Measurements from ENCODE around the gene ANKLE2.

The ANKLE2 gene

GRCh38 chr12:132723764-132724140, 37.9 kb downstream of the ANKLE2 start:
- in situ Hi-C loops (cut with HindIII; ENCODE audit: low pct_ligation_motif_present, low sequenced_read_pairs) = no loop called here
- Histone ChIP-seq H3K27ac (peak overlapping the region; percentile 24), H3K36me3 (replicated peaks) (peaks cover 79% of the 10 kb centered on the region), H3K27me3 (replicated peaks) (no peaks in the 10 kb centered on the region), H3K4me3 (ENCODE audit: low read depth, low read length) (no peak overlapping the region)
- TF ChIP-seq CTCF (IDR thresholded peaks at IDR 0.05; ENCODE audit: low read depth, low read length, missing control alignments) = no peak
- DNase-seq = peak; percentile 28

GRCh38 chr12:132723015-132723763, 38.4 kb downstream of the ANKLE2 start:
- DNase-seq = peak; percentile 12
- Histone ChIP-seq H3K27ac (peak overlapping the region; percentile 24), H3K36me3 (replicated peaks) (peaks cover 75% of the 10 kb centered on the region), H3K27me3 (replicated peaks) (no peaks in the 10 kb centered on the region), H3K4me3 (ENCODE audit: low read depth, low read length) (no peak overlapping the region)
- no peak for TF ChIP-seq CTCF (IDR thresholded peaks at IDR 0.05; ENCODE audit: low read depth, low read length, missing control alignments)
- in situ Hi-C loops (cut with HindIII; ENCODE audit: low pct_ligation_motif_present, low sequenced_read_pairs) = no loop called here

GRCh38 chr12:132720606-132721345, 40.9 kb downstream of the ANKLE2 start:
- peaks cover 64% of the 10 kb centered on the region for H3K36me3 ChIP-seq (replicated peaks)
- in situ Hi-C loops (cut with HindIII; ENCODE audit: low pct_ligation_motif_present, low sequenced_read_pairs) = no loop called here
- H3K4me3 ChIP-seq (ENCODE audit: low read depth, low read length) = no peak overlapping the region
- DNase-seq = no peak
- no peak overlapping the region for H3K27ac ChIP-seq
- no peaks in the 10 kb centered on the region for H3K27me3 ChIP-seq (replicated peaks)
- TF ChIP-seq CTCF (IDR thresholded peaks at IDR 0.05; ENCODE audit: low read depth, low read length, missing control alignments) = no peak

GRCh38 chr12:132719954-132720324, 41.7 kb downstream of the ANKLE2 start:
- DNase-seq = no peak
- H3K27ac ChIP-seq = no peak overlapping the region
- in situ Hi-C loops (cut with HindIII; ENCODE audit: low pct_ligation_motif_present, low sequenced_read_pairs) = no loop called here
- peaks cover 62% of the 10 kb centered on the region for H3K36me3 ChIP-seq (replicated peaks)
- no peak overlapping the region for H3K4me3 ChIP-seq (ENCODE audit: low read depth, low read length)
- no peak for TF ChIP-seq CTCF (IDR thresholded peaks at IDR 0.05; ENCODE audit: low read depth, low read length, missing control alignments)
- H3K27me3 ChIP-seq (replicated peaks) = no peaks in the 10 kb centered on the region

GRCh38 chr12:132719141-132719953, 42.3 kb downstream of the ANKLE2 start:
- TF ChIP-seq CTCF (IDR thresholded peaks at IDR 0.05; ENCODE audit: low read depth, low read length, missing control alignments) = no peak
- H3K36me3 ChIP-seq (replicated peaks) = peaks cover 59% of the 10 kb centered on the region
- DNase-seq = no peak
- H3K27me3 ChIP-seq (replicated peaks) = no peaks in the 10 kb centered on the region
- in situ Hi-C loops (cut with HindIII; ENCODE audit: low pct_ligation_motif_present, low sequenced_read_pairs) = no loop called here
- H3K27ac ChIP-seq = no peak overlapping the region
- no peak overlapping the region for H3K4me3 ChIP-seq (ENCODE audit: low read depth, low read length)
